Measurements from ENCODE around the gene MTMR4. TPM values are rescaled to one million over a fixed set of nuclear protein-coding genes. Genes with fewer than 3 reads are reported as not detected.

The MTMR4 gene
- 45.9 and 52.6 TPM in 2 replicates for total RNA-seq

DNA sequence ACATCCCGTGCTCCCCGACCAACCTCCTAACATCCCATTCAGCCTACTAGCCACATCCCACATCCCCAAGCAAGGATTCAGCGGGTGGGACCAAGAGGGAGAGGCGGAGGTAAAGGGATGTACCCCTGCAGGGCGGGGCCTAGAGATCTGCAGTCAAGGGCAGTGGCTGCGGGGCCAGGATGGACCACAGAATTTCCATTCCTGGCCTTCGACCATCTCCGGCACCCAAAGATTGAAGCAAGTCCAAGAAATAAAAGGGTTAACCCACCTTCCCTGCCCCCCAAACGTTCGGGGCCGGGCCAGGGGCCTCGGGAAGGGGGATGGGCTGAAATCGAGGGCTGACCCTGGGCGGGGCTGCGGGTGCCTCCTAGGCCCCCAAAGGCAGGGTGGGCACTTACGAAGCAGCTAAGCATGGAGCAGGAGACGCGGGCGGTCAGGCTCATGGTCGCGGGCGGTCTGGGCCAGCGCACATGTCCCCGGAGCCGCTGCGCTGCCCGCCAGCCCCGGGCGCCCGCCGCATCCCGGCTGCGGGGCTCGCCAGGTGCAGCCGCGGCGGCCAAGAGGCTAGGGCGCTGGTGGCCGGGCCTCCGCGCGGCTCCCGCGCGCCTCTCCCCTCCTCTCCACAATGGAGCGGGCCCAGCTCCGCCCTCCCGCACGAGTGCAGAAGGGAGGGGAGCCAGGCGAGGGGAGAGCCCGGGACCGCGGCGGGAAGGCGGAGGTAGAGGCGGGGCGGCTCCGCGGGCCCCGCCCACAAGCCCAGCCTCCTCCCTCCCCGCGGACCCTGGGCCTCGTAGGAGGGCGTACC, at the start of gene MTMR4:
MTMR4 (minus strand) TSS at position 674 of the 805 bp plus-strand sequence; CDS start at position 443, 231 bp downstream.

DNA sequence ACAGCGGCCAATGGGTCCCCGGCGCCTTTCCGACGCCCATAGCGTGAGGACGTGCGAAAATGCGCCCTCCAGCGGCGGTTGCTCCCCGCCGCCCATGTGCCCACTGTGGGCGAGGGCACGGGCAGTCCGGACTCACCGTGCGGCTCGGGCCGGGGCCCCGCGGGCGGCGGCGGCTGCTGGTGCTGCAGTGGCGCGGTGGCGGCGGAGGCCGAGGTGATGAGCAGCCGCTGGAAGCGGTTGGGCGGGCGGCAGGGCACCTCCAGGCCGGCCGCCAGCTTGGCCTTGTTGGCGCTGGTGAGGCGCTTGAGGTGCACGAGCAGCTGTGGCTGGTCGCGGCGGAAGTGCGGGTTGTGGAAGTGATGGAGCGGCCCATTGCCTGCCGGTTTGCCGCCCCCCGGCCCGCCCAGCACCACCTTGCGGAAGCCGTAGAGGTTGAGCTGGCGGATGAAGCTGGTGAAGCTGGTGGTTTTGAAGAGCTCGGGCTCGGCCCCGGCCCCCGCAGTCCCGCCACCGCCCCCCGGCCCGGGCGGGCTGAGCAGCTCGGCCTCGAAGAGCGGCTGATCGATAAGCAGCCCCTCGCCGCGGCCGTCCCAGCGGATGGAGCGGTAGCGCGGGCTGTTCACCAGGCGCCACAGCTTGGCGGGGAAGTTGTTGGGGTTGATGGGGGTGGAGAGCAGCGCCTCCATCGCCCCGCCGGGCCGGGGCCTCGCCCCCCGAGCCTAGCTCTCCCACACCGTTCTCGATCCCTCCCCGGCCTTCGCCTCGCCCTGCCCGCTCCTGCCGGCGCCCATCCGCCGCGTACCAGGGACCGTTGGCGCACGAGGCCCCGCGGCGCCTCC, 26.6 kb downstream of the MTMR4 start, which contains the start of gene HSF5:
HSF5 (minus strand) TSS at position 820 of the 839 bp plus-strand sequence; CDS start at position 686, 134 bp downstream.

Other genes with a start within 250 kb of the MTMR4 start
- gene MPO, start 233.7 kb downstream of the MTMR4 start, total RNA-seq = 0.10 TPM in 1 of 2 replicates, not detected in the other
- not detected in 2 replicates for gene TSPOAP1, start 185.8 kb downstream of the MTMR4 start, total RNA-seq
- 44.8 and 55.5 TPM in 2 replicates for gene SUPT4H1, start 162.4 kb downstream of the MTMR4 start, total RNA-seq
- gene RNF43, start 97.1 kb downstream of the MTMR4 start, total RNA-seq = not detected in 2 replicates
- gene HSF5, start 26.2 kb downstream of the MTMR4 start, total RNA-seq = under 0.01 and 0.19 TPM in 2 replicates
- under 0.01 TPM in 2 replicates for gene TEX14, start 177.4 kb upstream of the MTMR4 start, total RNA-seq
- 15.0 and 22.5 TPM in 2 replicates for gene RAD51C, start 178.0 kb upstream of the MTMR4 start, total RNA-seq
- under 0.01 TPM in 2 replicates for gene PPM1E, start 241.2 kb upstream of the MTMR4 start, total RNA-seq

Data from vein endothelial cell (primary cell).